Heart right ventricle (tissue), 16 donors: ENCODE results near the gene MAOA. TPM values are rescaled to one million over a fixed set of nuclear protein-coding genes. Genes with fewer than 3 reads are reported as not detected.

Source experiments
- ATAC-seq, 8 donors: fragments of 200-7000 bp; cut with Tn5 transposase; one replicate each; pipeline ENCODE4 v1.9.1; 2020; ENCODE audit warnings: mild to moderate bottlenecking in 8 of 8, moderate library complexity in 8 of 8, moderate number of reproducible peaks in 1 of 8
- DNase-seq, 2 donors: peaks; one replicate each; pipeline ENCODE4 v3.0.0-alpha.2; 2020
- H3K27ac ChIP-seq, 10 donors: fragments of 200-600 bp; sonication (generic) in 2 of 10; one replicate each; pipeline versions ENCODE4 v1.5.0 to v1.8.0; 2020 to 2022; ENCODE audit warnings: mild to moderate bottlenecking in 3 of 10
- H3K27me3 ChIP-seq, 7 donors: fragments of 200-600 bp; one replicate each; pipeline ENCODE4 v1.8.0; 2021 to 2022; ENCODE audit warnings: mild to moderate bottlenecking in 2 of 7
- H3K36me3 ChIP-seq, 9 donors: fragments of 200-600 bp; sonication (generic) in 1 of 9; one replicate each; pipeline versions ENCODE4 v1.5.0 to v1.8.0; 2020 to 2022; ENCODE audit warnings: mild to moderate bottlenecking in 2 of 9
- H3K4me1 ChIP-seq, 9 donors: fragments of 200-600 bp; sonication (generic) in 1 of 9; one replicate each; pipeline versions ENCODE4 v1.5.0 to v1.8.0; 2020 to 2022; ENCODE audit warnings: mild to moderate bottlenecking in 4 of 9
- H3K4me3 ChIP-seq, 10 donors: fragments of 200-600 bp; sonication (generic) in 2 of 10; one replicate each; pipeline versions ENCODE4 v1.5.0 to v1.8.0; 2020 to 2022; ENCODE audit warnings: mild to moderate bottlenecking in 7 of 10, moderate library complexity in 2 of 10
- H3K9me3 ChIP-seq, 11 donors: fragments of 200-600 bp in 10 of 11; sonication (generic) in 2 of 11; one replicate each; pipeline versions ENCODE4 v1.5.0 to v1.8.0; 2013 to 2022; ENCODE audit warnings: mild to moderate bottlenecking in 2 of 11, control low read depth in 1 of 11, moderate library complexity in 1 of 11
- CTCF ChIP-seq, 9 donors: fragments of 200-600 bp; sonication (generic) in 2 of 9; IDR thresholded peaks; one replicate each; pipeline versions ENCODE4 v1.5.0 to v1.8.0; 2021 to 2022; ENCODE audit warnings: antibody characterized with exemption in 9 of 9, mild to moderate bottlenecking in 5 of 9, moderate library complexity in 1 of 9
- WGBS, 2 donors: extraction: QIAGEN DNeasy Blood & Tissue Kit; methylation state at CpG; one replicate each; pipeline ENCODE4 v1.1.7; 2013; ENCODE audit warnings: inconsistent platforms in 1 of 2; 5-methylcytosine and 5-hydroxymethylcytosine counted together
- intact Hi-C, 10 donors: fragments of 100-400 bp; cut with DNase I; formaldehyde crosslinking; loops; one replicate each; pipeline versions ENCODE4 v1.11.1 to v1.14.2; 2022
- polyA plus RNA-seq, 2 donors: library from polyadenylated mRNA; stranded (reverse); fragments of 200-250 nt; gene quantifications; one replicate each; pipeline ENCODE4 v1.2.3, GENCODE V29; 2013
- total RNA-seq, 10 donors: library from RNA; stranded (reverse); fragmentation: NEBNext Ultra II Directional in 3 of 10; extraction: Animal tissue kit (Norgen Biotek cat#: 25700) in 3 of 10; gene quantifications; one replicate each; pipeline versions ENCODE4 v1.2.1 to v1.2.4, GENCODE V29; 2021 to 2023
- donor health status: Arrhythmogenic right ventricular cardiomyopathy.
- donor health status: ischemic (EF 13 %, LVEDD 7.1; RV severe dilation, severe dysfunction).
- donor health status: healthy with polysubstance abuse.
- donor health status: DM: no; HTN: yes; CAD: no.
- donor health status: DM: no; HTN: no; CAD: no.
- donor health status: ischemic (EF 25% LVEDD 6.9; RV normal size, moderate dysfunction).
- donor health status: ischemic (EF 25% LVEDD 5.7; RV mildly dilated, moderate dysfunction).
- donor health status: healthy.
- donor health status: DM: yes; HTN: yes; CAD: no.
- donor health status: Ischemic cardiomyopathy.
- donor health status: ischemic (EF 35%, LVEDD 5.7; RV mildly dilated, moderate dysfunction).
- donor health status: nonischemic (EF 11% LVEDD 7.7; RV severe dilation, severe dysfunction).
- donor health status: DM: yes; HTN: yes; CAD: no.
- donor health status: PGD.
- donor health status: ischemic (EF 29% LVEDD 5.4; RV normal size, mild dysfunction).
- donor health status: nonischemic (EF 23%, LVEDD 6.1; RV moderate dilation, normal function).

MAOA gene
- total and polyA plus RNA-seq, 12 donors: 25.7 to 152 (median 87.8) TPM

- intact Hi-C loops: no loop called here
Measured at GRCh38 chrX:43643201-43643600, 12.9 kb upstream of the MAOA start.

GRCh38 chrX:43643662-43644061, 12.4 kb upstream of the MAOA start:
- H3K36me3 ChIP-seq: no peaks in the 10 kb centered on the region
- intact Hi-C loops: no loop called here
- H3K27me3 ChIP-seq: peaks cover 0 to 12% (median 0%) of the 10 kb centered on the region in 7 donors
- peaks cover 0 to 7% (median 0%) of the 10 kb centered on the region in 9 donors for H3K4me1 ChIP-seq
- DNase-seq: no peak
- H3K27ac ChIP-seq: peak overlapping the region in 1 of 10 donors; percentile 26
- TF ChIP-seq CTCF (IDR thresholded peaks at IDR 0.05): no peak
- ATAC-seq: no peak
- no peak overlapping the region for H3K4me3 ChIP-seq
- H3K9me3 ChIP-seq: no peaks in the 10 kb centered on the region

More at GRCh38 chrX:43643201-43643600, 12.9 kb upstream of the MAOA start:
- peak overlapping the region in 1 of 10 donors; percentile 26 for H3K27ac ChIP-seq
- no peak overlapping the region for H3K4me3 ChIP-seq
- DNase-seq (no peak), ATAC-seq (no peak)
- no peak for TF ChIP-seq CTCF (IDR thresholded peaks at IDR 0.05)
- peaks cover 0 to 7% (median 0%) of the 10 kb centered on the region in 9 donors for H3K4me1 ChIP-seq
- H3K36me3 ChIP-seq: no peaks in the 10 kb centered on the region
- H3K9me3 ChIP-seq: no peaks in the 10 kb centered on the region
- peaks cover 0 to 12% (median 0%) of the 10 kb centered on the region in 7 donors for H3K27me3 ChIP-seq
- 97 to 100% methylated on average over 1 of the region's 1 CpG for WGBS, 2 donors

GRCh38 chrX:43644124-43644701, 11.9 kb upstream of the MAOA start:
- intact Hi-C loops: no loop called here

GRCh38 chrX:43646800-43647199, 9.3 kb upstream of the MAOA start:
- 75% methylated on average over 3 of the region's 3 CpGs for WGBS, 2 donors

More at GRCh38 chrX:43644124-43644701, 11.9 kb upstream of the MAOA start:
- H3K9me3 ChIP-seq: no peaks in the 10 kb centered on the region
- TF ChIP-seq CTCF (IDR thresholded peaks at IDR 0.05): no peak
- H3K4me1 ChIP-seq: peaks cover 0 to 7% (median 0%) of the 10 kb centered on the region in 9 donors
- H3K27ac ChIP-seq: peak overlapping the region in 1 of 10 donors; percentile 26
- WGBS, 2 donors: 58 to 81% methylated on average over 3 of the region's 3 CpGs
- DNase-seq: no peak
- H3K4me3 ChIP-seq: no peak overlapping the region
- no peak for ATAC-seq
- peaks cover 0 to 12% (median 0%) of the 10 kb centered on the region in 7 donors for H3K27me3 ChIP-seq
- H3K36me3 ChIP-seq: no peaks in the 10 kb centered on the region

More at GRCh38 chrX:43646800-43647199, 9.3 kb upstream of the MAOA start:
- peaks cover 0 to 12% (median 0%) of the 10 kb centered on the region in 7 donors for H3K27me3 ChIP-seq
- H3K9me3 ChIP-seq: no peaks in the 10 kb centered on the region
- no peak overlapping the region for H3K4me3 ChIP-seq
- ATAC-seq: no peak
- intact Hi-C loops: no loop called here
- TF ChIP-seq CTCF (IDR thresholded peaks at IDR 0.05): no peak
- H3K27ac ChIP-seq: no peak overlapping the region
- DNase-seq: no peak
- peaks cover 0 to 7% (median 0%) of the 10 kb centered on the region in 9 donors for H3K4me1 ChIP-seq
- no peaks in the 10 kb centered on the region for H3K36me3 ChIP-seq
